HG03196 (cell line): ENCODE measurements around the gene PXT1.

ENCODE experiments used
- ATAC-seq: cut with Tn5 transposase; IDR thresholded peaks from one replicate; pipeline ENCODE4 v1.9.1; 2021; ENCODE audit not compliant: unreplicated experiment

The PXT1 gene

DNA sequence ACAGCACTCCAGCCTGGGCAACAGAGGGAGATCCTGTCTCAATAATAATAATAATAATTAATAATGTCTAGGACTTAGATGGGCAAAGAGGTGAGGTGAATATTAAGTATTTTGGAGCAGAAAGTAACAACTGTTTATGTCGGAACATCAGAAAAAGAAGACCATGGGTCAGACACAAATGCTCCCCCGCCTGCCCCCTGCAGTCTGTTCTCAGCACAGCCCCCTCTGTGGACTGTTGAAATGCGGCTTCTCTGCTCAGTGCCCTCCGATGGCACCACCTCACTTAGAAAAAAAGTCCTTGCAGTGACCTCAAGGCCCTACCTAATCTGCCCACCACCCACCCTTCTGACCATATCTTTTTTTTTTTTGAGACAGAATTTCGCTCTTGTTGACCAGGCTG, 50.0 kb downstream of the PXT1 start:
- no peak for ATAC-seq

DNA sequence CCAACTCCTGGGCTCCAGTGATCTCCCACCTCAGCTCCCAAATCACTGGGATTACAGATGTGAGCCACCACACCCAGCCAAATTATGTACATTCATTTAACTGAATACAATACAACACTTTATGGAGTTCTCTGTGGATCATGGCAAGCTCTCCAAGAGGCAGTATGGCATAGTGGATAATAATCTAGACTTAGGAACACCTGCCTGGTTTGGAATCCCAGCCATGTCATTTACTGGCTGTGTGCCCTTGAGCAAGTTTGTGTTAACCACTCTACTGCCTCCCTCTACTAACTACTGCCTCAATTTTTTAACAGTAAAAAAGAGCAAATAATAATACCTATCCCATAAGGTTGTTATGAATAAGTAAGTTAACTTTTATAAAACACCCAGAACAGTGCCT, 53.3 kb downstream of the PXT1 start:
- ATAC-seq: no peak

DNA sequence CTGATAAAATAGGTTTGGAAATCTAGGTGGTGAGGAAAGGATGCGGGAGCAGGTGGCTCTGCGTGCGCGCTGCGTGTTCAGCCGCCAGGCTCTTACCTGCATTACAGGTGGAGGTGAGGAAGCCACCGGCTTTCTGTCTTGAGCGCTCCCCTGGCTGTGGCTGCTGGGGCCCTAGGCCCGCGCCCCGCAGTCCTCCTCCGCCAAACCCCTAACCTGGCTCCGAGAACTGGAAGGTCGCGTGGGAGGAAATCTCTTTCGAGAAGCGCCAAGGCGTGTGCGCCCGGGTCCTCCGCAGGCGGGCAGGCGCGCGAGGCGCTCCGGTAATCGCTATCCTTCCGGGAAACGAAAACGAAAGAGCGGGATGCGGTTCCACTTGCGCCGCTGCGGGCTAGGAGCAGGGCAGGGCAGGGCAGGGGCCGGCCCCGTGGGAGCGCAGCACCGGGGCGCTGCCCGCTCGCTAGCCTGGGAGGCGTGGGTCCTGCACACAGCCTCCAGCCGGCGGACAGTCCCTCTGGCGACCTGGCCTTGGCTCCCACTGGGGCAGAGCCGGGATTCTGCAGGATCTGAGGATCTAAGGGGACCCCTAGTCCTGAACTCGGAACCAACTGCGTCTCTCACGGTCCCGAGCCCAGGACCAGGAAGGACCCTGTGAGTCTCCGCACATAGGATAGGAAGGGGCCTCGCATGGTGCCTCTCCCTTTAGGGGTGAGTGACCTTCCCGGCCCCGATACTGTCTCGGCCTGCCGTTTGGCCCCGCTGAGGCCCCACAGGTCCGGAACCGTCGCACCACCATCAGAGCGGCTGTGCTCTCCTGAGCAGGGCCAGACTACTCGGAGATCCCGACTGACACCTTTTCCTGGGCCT, 55.0 kb downstream of the PXT1 start, which contains the start of gene ETV7:
TSS of gene ETV7 (minus strand) at position 230 of the 864 bp plus-strand sequence. CDS start at position 102, 128 bp downstream.
- ATAC-seq: no peak

DNA sequence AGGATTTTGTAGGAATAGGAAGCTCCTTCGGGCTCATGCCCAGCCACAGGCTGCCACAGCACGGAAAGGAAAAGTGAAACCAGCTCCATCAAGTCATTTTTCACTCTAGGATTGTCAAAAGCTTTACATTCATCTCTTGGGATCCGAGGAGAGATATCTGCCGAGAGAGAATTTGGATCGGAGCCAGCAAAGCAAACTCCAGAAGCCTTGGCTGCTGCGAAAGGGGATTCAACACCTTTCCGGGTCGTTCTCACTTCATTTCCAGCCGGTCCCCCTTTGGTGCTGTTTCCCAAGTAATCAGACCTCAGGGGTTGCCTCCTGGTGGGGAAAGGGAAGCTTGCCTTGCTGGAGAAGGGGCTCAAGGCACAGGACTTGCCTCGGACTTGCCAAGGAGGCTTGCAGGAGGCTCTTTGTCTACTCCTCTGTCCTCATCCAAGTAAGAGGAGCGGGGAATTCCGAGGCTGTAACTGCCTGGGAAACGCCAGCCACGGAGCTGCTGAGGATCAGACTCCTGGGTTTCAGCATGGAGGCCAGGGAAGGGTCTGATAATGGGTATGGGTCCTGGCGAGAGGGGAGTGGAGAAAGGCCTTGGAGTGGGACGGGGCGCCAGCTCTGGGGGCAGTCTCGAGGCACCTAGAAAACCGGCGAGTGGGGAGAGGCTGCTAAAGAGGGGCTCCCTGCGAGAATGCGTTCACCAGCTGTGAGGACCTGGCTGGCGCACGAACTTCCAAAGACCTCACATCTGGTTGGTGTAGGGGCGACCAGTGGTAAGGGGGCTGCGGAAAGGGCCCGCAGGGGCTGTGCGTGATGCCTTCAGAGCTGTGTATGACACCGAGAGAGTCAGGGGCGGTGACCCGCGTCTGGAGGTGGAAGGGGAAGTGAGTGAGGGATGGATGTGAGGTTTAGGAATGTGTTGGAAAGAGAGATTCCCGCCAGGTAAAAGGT, 55.9 kb downstream of the PXT1 start:
- no peak for ATAC-seq

DNA sequence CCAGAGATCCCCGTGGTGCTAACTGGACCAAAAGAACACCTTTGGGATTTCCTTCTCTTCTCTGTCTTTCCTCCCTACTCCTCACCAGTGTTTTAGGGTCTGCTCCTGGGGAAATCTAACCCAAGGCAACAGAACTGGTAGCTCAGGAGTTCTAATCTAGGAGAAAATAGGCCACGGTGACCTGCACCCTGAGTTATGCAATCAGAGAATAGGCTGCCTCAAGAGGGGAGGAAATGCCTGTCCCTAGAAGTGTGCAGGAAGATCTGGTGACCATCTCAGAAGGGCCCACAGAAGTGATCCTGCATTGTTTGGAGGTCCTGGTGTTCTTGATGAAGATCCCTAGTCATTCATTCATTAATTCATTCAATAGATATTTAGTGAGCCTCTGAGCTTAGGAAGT, 58.6 kb downstream of the PXT1 start:
- no peak for ATAC-seq

DNA sequence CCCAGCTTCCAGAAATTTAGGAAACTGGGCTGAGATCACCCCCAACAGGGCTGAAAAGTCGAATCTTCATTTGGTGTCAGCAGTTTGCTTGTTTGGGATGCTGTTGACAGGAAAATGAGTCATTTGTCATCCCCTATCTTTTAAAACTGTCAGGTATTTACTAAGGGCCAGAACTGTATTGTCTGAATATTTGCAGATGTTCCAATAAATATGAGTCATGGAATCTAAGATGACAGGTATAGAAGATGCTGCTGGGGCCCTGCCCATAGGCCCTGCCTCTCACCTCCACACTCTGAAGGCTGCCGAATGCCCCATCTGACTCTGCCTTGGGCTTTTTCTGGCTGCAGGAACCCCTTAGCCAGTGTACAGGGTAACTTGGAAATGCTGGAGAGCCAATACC, 59.0 kb downstream of the PXT1 start:
- no peak for ATAC-seq

DNA sequence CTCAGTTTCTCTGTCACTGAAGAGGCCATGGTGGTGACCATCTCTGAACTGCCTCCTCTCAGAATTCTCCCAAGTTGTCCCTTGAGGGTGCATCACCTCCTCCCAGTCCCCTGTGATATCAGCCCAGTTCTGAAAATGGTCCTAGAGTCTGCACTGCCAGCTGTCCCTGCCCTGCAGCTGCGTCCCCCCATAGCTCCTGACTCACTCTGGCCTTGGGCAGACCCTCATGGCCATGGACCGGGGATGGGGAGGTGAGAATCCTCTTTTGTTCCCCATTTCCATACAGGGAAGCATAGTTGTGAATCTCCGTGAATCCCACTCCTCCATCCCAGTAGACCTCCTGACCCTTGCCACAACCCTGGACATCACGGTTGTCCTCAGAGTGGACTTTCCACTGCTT, 59.7 kb downstream of the PXT1 start:
- ATAC-seq: no peak

DNA sequence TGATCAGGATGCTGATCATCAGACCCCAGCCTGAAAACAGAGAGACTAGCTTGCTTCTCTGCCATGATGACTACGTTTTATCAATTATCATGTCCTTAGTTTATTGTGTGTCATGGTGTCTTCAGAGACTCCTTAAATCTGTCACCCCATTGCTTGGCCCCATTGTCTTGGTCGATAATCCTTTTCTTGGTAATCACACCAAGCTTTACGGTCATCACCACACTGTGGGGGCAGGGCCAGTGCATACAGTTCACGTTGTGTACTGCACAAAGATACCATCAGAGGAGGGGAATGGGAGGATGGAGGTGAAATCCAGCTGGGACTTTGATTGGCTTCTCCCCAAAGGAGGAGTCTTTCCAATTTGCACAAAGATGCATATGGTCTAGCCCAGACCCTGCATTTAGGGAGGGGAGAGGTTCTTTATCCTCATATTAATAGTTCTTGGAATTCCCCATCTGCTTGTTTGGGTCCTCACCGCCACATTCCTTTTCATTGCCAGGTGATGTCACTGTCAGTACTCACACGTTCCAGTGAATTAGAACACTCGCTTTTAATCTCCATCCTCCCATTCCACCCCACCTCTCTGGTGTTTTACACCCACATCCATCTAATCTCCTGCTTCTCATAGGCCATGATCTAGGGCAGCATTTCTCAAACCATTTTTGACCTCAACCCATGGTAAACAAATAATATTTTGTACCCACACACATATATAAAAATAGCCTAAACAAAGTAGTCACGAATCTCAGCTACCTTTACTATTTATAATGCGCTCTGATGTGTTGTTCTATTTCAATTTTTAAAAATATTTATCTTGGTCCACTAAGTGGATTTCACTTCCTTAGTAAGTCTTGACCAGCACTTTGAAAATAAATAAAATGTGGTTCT, 60.9 kb downstream of the PXT1 start:
- ATAC-seq: no peak

DNA sequence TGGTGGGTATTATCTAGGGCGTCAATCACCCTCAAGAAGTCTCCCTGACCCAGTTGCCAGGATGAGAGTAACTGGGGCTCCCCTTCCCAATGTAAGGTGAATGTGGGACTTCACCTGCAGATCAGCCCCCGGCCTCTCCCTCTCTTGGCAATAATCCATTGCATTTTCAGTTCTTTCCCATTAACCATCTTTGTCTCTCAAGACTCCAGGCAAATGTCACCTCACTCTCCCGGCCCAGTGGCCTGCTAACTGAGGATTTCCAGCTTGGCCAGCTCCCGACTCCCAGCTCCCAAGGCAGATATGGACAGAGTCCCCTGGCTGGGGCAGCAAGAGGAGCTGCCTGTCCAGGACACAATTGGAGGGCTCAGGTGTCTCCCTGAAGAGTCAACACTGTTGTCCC, 62.5 kb downstream of the PXT1 start:
- no peak for ATAC-seq

DNA sequence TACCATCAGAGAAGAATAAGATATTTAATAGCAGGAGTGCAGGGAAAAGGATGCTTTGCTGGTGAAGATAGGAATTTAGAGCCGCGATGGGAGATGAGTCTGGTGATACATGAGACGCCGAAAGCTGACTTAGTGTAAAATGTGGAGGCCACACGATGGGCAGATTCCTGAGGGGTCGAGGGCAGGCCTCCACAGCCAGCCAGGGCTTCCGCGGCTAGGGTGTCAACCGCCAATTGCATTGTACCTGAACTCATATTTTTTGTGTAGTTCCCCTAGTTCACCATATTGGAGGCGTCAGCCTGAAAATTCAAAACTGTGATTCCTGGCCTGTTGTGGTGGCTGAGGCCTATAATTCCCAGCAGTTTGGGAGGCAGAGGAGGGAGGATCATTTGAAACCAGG, 63.7 kb downstream of the PXT1 start:
- no peak for ATAC-seq

DNA sequence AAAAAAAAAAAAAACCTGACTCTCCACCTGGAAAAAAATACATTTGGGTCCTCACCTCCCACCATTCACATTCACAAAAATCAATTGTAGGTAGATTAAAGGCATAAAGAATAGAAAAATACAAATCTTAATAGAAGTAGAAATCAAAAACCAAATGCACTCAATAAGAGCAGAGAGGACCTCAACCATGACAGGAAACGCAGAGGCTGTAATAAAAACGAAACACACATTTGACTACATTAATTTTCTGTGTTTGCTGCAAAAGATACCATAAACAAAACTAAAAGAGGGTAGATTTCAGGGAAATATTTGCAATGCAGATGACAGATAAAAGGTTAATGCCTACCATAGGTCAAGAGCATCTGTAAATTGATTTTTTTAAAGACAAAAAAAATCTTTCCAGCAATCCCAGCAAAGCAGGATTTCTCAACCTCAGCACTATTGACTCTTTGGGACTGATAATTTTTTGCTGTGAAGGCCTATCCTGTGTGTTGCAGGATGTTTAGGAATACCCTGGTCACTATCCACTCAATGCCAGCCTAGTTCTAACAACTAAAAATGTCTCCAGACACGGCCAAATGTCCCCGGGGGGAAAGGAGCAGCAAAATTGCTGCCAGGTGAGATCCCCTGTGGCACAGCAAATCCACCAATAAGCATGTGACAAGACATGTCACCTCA, 64.3 kb downstream of the PXT1 start:
- ATAC-seq: no peak

DNA sequence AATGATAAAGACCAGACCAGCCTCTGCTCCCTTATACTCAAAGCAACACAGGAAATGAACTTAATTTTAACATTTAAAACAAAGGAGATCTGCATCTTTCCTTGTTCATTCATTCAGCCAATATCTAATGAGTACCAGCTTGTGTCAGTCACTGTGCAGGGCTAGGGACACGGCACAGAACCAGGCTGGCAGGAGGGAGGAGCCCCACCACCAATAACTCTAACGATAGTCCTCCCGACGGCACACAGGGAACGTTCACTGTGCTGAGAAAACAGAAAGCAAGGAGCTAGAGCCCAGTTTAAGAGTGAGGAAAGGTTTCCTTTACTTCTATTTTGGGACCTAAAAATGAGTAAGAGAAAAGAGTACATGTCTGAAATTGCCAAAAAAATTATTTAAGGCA, 65.1 kb downstream of the PXT1 start:
- no peak for ATAC-seq

DNA sequence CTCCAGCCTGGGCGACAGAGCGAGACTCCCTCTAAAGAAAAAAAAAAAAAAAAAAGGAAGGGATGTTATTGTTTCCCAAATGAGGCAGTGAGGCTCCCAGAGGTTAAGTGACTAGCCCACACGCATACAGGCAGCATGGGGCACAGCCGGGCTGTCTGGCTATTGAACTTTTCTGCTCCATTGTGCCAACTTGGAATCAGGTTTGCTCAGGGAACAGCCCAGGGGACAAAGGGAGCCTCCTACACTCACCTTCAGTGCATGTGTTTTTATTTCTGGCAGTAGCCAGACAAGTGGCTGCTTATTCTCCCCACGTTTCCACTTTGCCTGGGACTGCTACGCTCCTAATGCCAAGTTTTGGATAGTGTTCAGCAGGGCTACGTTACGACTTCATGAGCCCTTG, 65.9 kb downstream of the PXT1 start:
- no peak for ATAC-seq

DNA sequence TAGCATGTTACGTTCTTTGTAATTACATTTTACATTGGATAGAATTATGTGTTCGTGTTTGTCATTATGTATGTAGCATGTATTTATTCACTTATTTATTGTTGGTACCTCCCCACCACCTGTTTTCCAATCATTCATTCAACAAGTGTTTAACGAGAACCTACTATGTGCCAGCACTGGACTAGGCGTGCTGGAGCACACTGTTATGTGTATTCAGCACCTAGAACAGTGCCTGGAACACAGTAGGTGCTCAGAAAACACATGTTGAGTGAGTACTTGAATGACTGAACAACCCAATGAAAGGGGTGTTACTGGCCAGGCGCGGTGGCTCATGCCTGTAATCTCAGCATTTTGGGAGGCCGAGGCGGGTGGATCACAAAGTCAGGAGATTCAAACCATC, 66.5 kb downstream of the PXT1 start:
- ATAC-seq: no peak

DNA sequence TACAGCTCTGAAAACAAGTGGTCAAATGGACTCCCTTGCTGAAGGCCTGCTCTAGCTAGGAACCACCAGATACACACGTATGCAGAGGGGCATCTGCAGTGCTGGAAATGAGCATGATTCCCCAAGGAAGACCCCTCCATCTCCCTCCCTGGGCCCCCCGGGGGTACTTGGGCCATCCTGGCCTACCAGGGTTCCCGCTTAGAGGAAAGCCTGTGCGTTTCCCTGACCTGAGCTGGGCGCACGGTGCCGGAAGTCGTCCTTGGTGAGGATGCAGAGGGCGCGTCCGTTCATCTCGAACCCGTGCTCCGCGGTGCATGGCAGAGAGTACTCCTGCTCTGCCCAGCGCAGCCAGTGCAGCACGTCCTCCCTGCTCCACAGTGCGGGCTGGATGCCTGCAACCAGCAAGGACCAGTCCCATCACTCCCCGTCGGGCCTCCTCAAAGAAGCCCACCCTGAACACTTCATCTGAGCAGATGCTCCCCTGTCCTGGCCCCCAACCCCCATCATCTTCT, 67.0 kb downstream of the PXT1 start:
- ATAC-seq: no peak

DNA sequence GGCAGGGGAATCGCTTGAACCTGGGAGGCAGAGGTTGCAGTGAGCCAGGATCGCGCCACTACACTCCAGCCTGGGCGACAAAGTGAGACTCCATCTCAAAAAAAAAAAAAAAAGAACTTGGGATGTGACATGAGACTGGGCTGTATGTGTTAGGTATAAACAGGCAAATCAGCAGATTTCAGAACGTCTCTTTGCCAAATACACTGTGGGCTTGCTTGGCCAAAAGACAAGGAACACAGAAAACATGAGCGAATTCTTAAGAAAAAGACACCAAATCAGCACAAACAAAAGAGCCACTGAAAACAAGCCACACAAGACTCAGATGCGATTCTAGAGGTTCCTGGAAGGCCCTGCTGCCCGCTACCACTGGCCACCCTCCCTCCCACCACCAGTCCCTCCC, 67.7 kb downstream of the PXT1 start:
- ATAC-seq: no peak

DNA sequence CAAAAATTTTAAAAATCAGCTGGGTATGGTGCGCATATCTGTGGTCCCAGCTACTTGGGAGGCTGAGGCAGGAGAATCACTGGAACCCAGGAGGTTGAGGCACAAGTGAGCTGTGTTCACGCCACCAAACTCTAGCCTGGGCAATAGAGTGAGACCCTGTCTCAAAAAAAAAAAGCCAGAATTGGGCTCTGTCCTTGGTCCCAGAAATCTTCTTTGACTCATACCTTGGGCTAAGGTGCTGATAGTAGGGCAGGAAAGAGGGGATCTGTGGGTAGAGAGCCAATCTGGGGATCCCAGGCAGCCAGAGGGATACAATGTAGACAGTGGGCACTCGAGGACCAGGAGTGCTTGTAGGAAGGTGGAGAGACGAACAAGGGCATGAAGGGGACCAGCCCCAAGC, 68.5 kb downstream of the PXT1 start:
- no peak for ATAC-seq

DNA sequence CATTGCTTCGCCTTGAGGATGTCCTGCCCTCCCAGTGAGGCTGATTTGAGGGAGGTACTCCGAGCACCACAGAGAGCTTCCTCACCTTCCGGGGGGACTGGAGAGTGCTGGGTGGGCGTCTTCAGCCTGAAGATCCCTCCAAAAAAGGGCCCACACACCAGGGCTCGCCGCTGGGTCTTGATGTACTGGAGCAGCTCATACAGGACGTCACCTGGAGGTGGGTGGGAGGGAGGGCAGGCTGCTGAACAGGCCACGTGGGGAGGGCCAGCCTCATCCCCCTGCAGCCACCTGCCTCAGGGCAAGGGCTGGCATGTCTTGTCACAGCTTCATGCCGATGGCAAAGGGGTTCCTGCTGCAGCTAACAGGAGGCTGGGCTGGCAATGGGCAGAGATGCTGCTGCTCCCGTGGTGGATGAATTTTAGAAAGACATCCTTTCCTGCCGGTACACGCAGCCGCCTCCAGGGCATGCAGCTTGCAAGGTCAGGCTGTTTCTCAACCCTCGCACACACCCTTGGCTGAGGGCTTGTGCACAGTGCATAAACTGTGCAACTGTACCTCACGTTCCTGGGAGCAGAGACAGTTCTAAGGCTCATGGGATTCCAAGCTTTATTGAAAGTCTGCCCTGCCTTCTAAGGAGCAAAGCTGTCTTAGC, 69.2 kb downstream of the PXT1 start:
- no peak for ATAC-seq

DNA sequence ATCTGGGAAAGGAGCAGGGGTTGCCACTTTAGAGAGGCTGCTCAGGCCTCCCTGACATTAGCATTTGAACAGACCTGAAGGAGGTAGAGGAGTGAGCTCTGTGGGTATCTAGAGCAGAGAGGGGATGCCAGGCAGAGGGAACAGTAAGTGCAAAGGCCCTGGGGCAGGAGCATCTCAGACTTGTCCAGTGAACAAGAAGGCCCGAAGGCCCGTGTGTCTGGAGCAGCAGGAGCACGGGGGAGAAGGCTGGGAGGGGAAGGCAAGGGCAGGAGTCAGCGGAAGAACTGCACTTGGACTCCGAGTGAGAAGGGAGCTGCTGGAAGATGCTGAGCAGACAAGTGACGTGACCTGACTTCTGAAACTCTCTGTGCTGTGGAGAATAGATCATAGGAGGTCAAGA, 70.6 kb downstream of the PXT1 start:
- ATAC-seq: no peak

DNA sequence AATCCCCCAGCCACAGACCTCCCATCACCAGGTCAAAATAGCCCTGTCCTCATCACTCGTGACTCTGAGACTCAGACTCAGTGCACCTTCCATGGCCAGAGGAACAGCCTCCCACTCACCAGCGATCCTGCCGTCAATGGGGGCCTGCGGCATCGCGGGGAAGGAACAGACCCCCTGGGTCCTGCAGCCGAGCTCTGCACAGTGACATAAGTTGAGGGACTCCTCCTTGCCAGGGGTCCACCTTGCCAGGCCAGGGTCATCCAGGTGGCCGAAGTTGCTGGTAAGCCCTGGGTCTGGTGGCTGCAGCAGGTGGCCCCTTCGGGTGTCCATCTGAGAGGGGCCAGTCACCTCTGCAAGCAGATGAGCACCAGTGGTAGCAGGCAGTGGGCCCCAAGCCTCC, 71.4 kb downstream of the PXT1 start:
- no peak for ATAC-seq
